BLaER1 (cell line): ENCODE data around the gene BICC1.

Experiments
- H3K27ac ChIP-seq: shearing (Covaris generic); formaldehyde crosslinking; 2 replicates; pipeline ENCODE4 v1.8.1; 2022
- H3K27me3 ChIP-seq: shearing (Covaris generic); formaldehyde crosslinking; 2 replicates; pipeline ENCODE4 v1.8.1; 2022
- H3K36me3 ChIP-seq: shearing (Covaris generic); formaldehyde crosslinking; 2 replicates; pipeline ENCODE4 v1.8.1; 2022
- H3K4me1 ChIP-seq: shearing (Covaris generic); formaldehyde crosslinking; 2 replicates; pipeline ENCODE4 v1.8.1; 2022
- H3K4me2 ChIP-seq: shearing (Covaris generic); formaldehyde crosslinking; 2 replicates; pipeline ENCODE4 v1.8.1; 2022
- H3K4me3 ChIP-seq: shearing (Covaris generic); formaldehyde crosslinking; 2 replicates; pipeline ENCODE4 v1.8.1; 2022
- H3K9ac ChIP-seq: shearing (Covaris generic); formaldehyde crosslinking; 2 replicates; pipeline ENCODE4 v1.8.1; 2022
- H3K9me3 ChIP-seq: shearing (Covaris generic); formaldehyde crosslinking; 2 replicates; pipeline ENCODE4 v1.8.1; 2022
- H4K20me1 ChIP-seq: shearing (Covaris generic); formaldehyde crosslinking; 2 replicates; pipeline ENCODE4 v1.8.1; 2022
- Cebpa-rat ChIP-seq: shearing (Covaris generic); IDR thresholded peaks from 2 replicates; pipeline ENCODE4 v1.8.1; 2022

Gene BICC1

DNA sequence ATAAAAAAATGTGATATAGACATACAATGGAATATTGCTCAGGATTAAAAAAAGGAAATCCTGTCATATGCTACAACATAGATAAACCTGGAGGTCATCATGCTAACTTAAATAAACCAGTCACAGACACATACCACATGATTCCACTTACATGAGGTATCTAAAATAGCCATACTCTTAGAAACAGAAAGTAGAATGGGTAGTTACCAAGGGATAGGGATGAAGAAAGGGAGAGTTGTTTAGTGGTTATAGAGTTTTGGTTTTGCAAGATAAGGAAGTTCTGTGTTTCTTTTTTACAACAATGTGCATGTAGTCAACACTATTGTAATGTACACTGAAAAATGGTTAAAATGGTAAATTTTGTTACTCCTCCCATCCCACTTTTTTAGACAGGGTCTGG is 30.5 kb downstream of the BICC1 start:
- H3K4me3 ChIP-seq: no peak overlapping the region
- no peak overlapping the region for H3K4me2 ChIP-seq
- H3K36me3 ChIP-seq: no peaks in the 10 kb centered on the region
- no peaks in the 10 kb centered on the region for H4K20me1 ChIP-seq
- no peaks in the 10 kb centered on the region for H3K27me3 ChIP-seq
- H3K27ac ChIP-seq: no peak overlapping the region
- H3K4me1 ChIP-seq: no peaks in the 10 kb centered on the region
- H3K9ac ChIP-seq: no peak overlapping the region
- no peaks in the 10 kb centered on the region for H3K9me3 ChIP-seq
- no peak for TF ChIP-seq Cebpa-rat

DNA sequence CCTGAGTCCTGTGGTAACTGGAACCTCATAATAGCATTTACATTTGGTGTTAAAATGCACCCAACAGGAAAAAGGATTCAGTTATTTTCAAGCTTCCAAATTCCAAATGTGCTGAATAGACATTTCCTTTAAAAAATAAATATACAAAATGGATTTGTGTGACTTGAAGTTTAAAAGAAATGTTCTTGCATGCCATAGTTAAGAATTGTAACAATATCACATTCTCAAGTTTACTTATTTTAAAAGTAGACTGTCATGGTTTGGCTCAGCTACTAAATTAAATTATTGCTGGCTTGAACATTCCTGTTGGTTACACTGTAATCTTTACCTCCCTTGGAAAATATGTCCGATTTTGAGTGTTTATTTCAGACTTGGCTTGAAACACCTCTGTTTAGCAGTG is 31.5 kb downstream of the BICC1 start:
- Histone ChIP-seq H3K36me3 (no peaks in the 10 kb centered on the region), H3K4me1 (no peaks in the 10 kb centered on the region), H3K4me3 (no peak overlapping the region), H4K20me1 (no peaks in the 10 kb centered on the region), H3K4me2 (no peak overlapping the region), H3K27ac (no peak overlapping the region), H3K27me3 (no peaks in the 10 kb centered on the region), H3K9ac (no peak overlapping the region), H3K9me3 (no peaks in the 10 kb centered on the region)
- TF ChIP-seq Cebpa-rat: no peak

DNA sequence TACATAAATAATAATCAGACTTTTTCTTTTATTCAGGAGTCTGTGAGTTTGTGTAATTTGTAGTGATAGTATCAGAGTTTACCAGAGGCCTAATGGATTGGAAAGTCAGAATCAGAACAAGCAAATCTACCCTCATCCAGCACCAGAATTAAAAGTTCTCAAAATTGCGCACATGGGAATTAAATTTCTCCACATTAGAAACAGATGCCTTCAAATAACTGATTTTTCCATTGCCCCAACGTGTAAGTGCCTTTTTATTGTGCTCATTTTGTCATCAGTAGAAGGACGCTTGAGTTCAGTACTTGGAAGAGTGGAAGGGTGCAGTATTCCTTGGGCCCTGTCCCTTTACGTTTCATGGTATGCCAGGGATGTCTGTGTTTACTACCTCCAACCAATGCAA is 32.8 kb downstream of the BICC1 start:
- Histone ChIP-seq H3K27me3 (no peaks in the 10 kb centered on the region), H3K27ac (no peak overlapping the region), H3K4me3 (no peak overlapping the region), H3K4me1 (no peaks in the 10 kb centered on the region), H3K9ac (no peak overlapping the region), H3K4me2 (no peak overlapping the region), H4K20me1 (no peaks in the 10 kb centered on the region), H3K36me3 (no peaks in the 10 kb centered on the region), H3K9me3 (no peaks in the 10 kb centered on the region)
- no peak for TF ChIP-seq Cebpa-rat

DNA sequence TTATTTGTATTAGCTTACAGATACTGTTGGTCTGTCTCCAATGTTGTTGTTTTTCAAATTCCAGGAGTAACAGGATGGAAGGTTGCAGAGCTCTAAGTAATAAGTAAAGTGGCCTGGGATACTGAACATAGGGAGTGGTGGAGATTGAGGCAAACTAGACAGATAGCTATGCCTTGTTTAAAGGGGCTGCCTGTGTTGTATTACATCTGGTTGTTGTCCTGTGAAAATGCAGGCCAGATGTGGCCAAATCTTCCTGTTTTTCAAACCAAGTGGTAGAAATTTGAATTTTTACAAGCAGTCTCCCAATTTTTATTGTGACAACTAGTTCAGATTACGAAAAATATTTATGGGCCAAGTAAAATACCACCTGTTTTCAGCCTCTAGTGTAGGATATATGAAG is 33.5 kb downstream of the BICC1 start:
- TF ChIP-seq Cebpa-rat: no peak
- H3K27ac ChIP-seq: no peak overlapping the region

DNA sequence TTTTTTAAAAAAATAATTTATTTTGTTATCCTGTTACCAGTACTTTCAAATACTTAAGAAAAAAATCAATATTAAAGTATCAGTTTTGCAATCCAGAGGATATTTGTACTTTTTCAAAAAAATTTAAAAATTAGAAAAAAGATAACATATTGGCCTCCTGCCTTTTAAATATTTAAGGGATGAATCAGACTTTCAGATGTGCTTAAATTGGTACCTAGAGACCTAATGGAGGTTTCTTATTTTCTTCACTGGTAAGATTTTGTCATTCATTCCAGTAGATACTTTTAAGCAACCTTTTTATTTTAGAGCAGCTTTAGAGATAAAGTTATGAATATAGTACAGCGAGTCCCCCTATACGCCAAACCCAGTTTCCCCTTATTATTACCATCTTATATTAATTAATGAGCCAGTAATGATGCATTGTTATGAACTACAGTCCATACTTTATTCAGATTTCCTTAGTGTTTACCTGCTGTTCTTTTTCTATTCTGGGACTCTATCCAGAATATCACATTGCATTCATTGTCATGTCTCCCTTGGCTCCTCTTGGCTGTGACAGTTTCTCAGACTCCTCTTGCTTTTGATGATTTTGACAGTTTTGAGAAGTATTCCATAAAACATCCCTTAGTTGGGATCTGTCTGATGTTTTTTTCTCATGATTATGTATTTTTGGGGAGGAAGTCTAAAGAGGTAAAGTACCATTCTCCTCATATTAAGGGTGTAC is 34.2 kb downstream of the BICC1 start:
- TF ChIP-seq Cebpa-rat: no peak
- Histone ChIP-seq H3K9ac (no peak overlapping the region), H3K4me2 (no peak overlapping the region), H3K4me1 (no peaks in the 10 kb centered on the region), H3K4me3 (no peak overlapping the region), H3K27me3 (no peaks in the 10 kb centered on the region), H3K27ac (no peak overlapping the region), H3K36me3 (no peaks in the 10 kb centered on the region), H4K20me1 (no peaks in the 10 kb centered on the region), H3K9me3 (no peaks in the 10 kb centered on the region)

More for the DNA sequence above, 33.5 kb downstream of the BICC1 start:
- Histone ChIP-seq H3K9me3 (no peaks in the 10 kb centered on the region), H3K4me2 (no peak overlapping the region), H3K27me3 (no peaks in the 10 kb centered on the region), H3K4me3 (no peak overlapping the region), H3K9ac (no peak overlapping the region), H3K4me1 (no peaks in the 10 kb centered on the region), H3K36me3 (no peaks in the 10 kb centered on the region), H4K20me1 (no peaks in the 10 kb centered on the region)

DNA sequence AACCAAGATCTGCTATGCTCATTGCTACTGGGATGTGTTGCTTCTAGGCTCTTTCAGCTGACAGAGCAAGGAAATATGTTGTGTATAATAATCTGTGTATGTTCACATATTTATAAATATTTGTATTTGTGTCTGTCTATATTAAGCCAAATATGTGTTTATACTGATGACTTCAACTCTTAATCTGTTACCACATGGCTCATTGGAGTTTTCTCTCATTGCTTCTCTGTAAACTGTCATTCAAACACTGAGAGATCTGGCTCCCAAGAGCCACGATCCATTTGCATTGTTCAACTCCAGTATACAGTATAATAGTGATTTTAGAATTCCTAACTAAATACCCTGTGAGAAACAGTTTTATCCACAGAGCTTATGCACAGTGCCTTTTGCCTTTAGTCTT is 35.3 kb downstream of the BICC1 start:
- Histone ChIP-seq H3K9ac (no peak overlapping the region), H3K4me2 (no peak overlapping the region), H3K4me3 (no peak overlapping the region), H3K27ac (no peak overlapping the region), H3K9me3 (no peaks in the 10 kb centered on the region), H3K36me3 (no peaks in the 10 kb centered on the region), H4K20me1 (no peaks in the 10 kb centered on the region), H3K27me3 (no peaks in the 10 kb centered on the region), H3K4me1 (no peaks in the 10 kb centered on the region)
- TF ChIP-seq Cebpa-rat: no peak

DNA sequence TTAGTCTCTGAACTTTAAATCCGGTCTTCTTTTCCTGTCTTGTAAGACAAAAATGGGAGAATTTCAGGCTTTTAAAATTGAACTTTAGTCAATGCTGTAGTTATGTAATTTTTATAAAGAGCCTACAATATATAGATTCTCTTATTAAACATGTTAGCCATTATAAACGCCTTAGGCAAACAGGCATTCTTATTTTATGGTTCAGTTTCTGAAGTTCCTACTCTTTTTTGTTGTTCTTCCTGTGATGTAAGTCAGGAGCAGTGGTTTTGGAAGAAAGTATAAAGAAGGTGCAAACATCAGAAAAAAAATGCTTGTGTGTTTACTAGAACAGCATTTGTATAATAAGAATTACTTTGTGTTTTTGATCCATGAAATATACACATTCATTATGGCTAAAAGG is 41.6 kb downstream of the BICC1 start:
- Histone ChIP-seq H3K9me3 (peaks cover 8% of the 10 kb centered on the region), H3K4me2 (no peak overlapping the region), H3K36me3 (no peaks in the 10 kb centered on the region), H3K27ac (no peak overlapping the region), H3K9ac (no peak overlapping the region), H3K4me3 (no peak overlapping the region), H3K27me3 (no peaks in the 10 kb centered on the region), H4K20me1 (no peaks in the 10 kb centered on the region), H3K4me1 (no peaks in the 10 kb centered on the region)
- TF ChIP-seq Cebpa-rat: no peak

DNA sequence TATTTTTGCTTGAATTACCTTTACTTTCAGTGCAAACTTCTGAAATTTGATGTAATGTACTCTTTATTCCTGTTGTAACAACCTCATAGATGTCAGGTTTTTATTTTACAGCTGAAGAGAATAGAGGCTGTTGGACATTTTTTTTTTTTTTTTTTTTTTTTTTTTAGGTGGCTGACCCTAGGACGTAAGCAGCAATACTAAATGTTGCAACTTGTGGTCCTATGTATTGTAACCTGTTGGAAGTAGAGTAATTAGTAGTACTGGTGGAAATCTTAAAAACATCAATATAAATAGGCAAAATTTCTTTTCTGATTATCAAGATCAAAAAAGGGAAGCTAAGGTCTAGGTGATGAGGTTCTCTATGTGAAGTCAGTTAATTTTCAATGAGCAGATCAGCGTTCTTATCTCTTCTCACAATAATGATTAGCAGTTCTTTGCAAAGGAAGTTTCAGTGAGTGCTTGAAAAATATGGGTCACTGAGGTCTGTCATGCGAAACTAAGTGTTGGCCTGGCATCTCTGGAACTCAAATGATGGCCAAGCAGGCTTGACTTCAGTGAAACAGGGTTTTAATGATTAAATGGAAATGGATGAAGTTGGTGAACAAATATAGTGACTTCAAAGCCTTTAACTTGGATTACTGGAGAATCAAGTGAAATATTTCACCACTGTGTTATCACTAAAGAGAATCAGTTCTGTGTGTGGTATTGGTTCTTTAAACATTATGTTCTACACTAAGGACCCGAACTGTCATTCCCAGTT is 42.7 kb downstream of the BICC1 start:
- Histone ChIP-seq H3K9ac (no peak overlapping the region), H3K4me2 (no peak overlapping the region), H3K4me1 (no peaks in the 10 kb centered on the region), H3K4me3 (no peak overlapping the region), H3K27me3 (no peaks in the 10 kb centered on the region), H3K27ac (no peak overlapping the region), H4K20me1 (no peaks in the 10 kb centered on the region), H3K9me3 (peaks cover 8% of the 10 kb centered on the region), H3K36me3 (no peaks in the 10 kb centered on the region)
- TF ChIP-seq Cebpa-rat: no peak

DNA sequence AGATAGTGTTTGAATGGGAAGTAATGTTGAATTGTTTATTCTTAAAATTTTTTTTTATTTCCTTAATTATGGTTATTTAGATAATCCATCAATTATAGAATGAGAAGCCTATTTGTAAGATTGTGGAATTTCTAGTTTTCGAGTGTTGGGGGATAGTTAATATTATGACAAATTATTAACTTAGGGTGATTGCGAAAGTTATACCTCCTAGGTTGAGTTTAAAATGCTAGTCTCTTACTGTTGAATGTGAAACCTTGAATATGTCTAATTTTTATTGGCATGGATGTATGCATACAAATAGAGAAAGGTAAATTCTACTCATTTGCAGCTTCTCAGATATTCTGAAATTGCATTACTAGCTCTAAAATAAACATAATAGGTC is 43.2 kb downstream of the BICC1 start:
- Histone ChIP-seq H3K9ac (no peak overlapping the region), H4K20me1 (no peaks in the 10 kb centered on the region), H3K4me1 (no peaks in the 10 kb centered on the region)

DNA sequence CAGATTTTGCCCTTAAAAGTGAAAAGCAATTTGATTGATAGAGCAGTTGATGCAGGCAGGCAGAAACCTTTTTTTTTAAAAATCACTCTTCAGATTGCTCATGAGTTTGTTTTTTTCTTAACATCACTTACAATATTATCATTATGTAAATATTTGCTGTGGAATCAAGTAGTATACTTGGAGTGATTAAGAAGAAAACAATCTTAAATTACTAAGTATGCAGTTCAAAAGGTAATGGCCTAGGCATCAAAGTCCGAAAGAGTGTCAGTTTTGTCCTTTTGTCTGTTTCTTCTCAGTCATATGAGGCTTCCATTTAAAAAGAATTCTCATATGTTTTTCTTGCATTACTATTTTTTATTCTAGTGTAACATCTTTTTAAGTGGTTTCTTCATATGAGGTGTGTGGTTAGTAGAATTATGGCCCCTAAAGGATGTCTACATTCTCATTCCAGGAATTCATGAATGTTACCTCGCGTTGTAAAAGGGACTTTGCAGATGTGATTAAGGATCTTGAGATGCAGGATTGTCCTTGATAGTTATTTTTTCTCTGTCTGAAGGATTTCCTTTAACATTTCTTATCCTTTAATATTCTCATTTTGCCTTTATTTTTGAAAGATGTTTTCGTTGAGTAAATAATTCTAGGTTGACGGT is 44.0 kb downstream of the BICC1 start:
- no peaks in the 10 kb centered on the region for H3K4me1 ChIP-seq
- no peak overlapping the region for H3K4me2 ChIP-seq
- no peaks in the 10 kb centered on the region for H4K20me1 ChIP-seq
- H3K9me3 ChIP-seq: peaks cover 8% of the 10 kb centered on the region
- H3K4me3 ChIP-seq: no peak overlapping the region
- no peak overlapping the region for H3K27ac ChIP-seq
- no peaks in the 10 kb centered on the region for H3K27me3 ChIP-seq
- H3K9ac ChIP-seq: no peak overlapping the region
- no peak for TF ChIP-seq Cebpa-rat
- no peaks in the 10 kb centered on the region for H3K36me3 ChIP-seq

More for the DNA sequence above, 43.2 kb downstream of the BICC1 start:
- Histone ChIP-seq H3K4me2 (no peak overlapping the region), H3K9me3 (peaks cover 8% of the 10 kb centered on the region), H3K27ac (no peak overlapping the region), H3K27me3 (no peaks in the 10 kb centered on the region), H3K4me3 (no peak overlapping the region), H3K36me3 (no peaks in the 10 kb centered on the region)
- no peak for TF ChIP-seq Cebpa-rat
